Right renal pelvis (tissue), 4 donors: ENCODE results near the gene CST3. TPM values are rescaled to one million over a fixed set of nuclear protein-coding genes. Genes with fewer than 3 reads are reported as not detected.

Experiments used
- DNase-seq, 4 donors: peaks; one replicate each; pipeline ENCODE4 v3.0.0-alpha.2; 2013; ENCODE audit warnings: low read depth in 4 of 4, low spot score in 3 of 4, missing footprints in 1 of 4
- polyA plus RNA-seq, 4 donors: library from polyadenylated mRNA; unstranded; fragments of 120-200 nt; gene quantifications; one replicate each; pipeline ENCODE4 v1.2.1, GENCODE V29; 2013; ENCODE audit not compliant: insufficient read length in 4 of 4

CST3 gene
- polyA plus RNA-seq, 4 donors = 137 to 206 (median 155) TPM

GRCh38 chr20:23605867-23606651 lies 31.7 kb downstream of the CST3 start, which contains the start of gene CST9:
Gene CST9 (minus strand): TSS chr20:23605917. CDS start chr20:23605864, 53 bp downstream.
- no peak for DNase-seq

GRCh38 chr20:23604306-23604705 lies 33.4 kb downstream of the CST3 start:
- DNase-seq = no peak

GRCh38 chr20:23603321-23603720 lies 34.4 kb downstream of the CST3 start:
- no peak for DNase-seq

- DNase-seq = no peak
These were observed 35.1 kb downstream of the CST3 start for GRCh38 chr20:23602699-23603098.

- no peak for DNase-seq
These were observed 35.5 kb downstream of the CST3 start for GRCh38 chr20:23602241-23602640.

- DNase-seq = no peak
These were observed 36.0 kb downstream of the CST3 start for GRCh38 chr20:23601715-23602114.

GRCh38 chr20:23598481-23598880 lies 39.3 kb downstream of the CST3 start:
- DNase-seq = no peak

- DNase-seq = no peak
These were observed 41.0 kb downstream of the CST3 start for GRCh38 chr20:23596579-23597250.

GRCh38 chr20:23595941-23596340 lies 41.8 kb downstream of the CST3 start:
- no peak for DNase-seq

GRCh38 chr20:23588434-23589403 lies 49.0 kb downstream of the CST3 start:
- no peak for DNase-seq

- no peak for DNase-seq
These were observed 50.1 kb downstream of the CST3 start for GRCh38 chr20:23587631-23588030.

GRCh38 chr20:23586735-23587525 lies 50.8 kb downstream of the CST3 start:
- no peak for DNase-seq

GRCh38 chr20:23585808-23586734 lies 51.7 kb downstream of the CST3 start:
- no peak for DNase-seq

- no peak for DNase-seq
These were observed 52.3 kb downstream of the CST3 start for GRCh38 chr20:23585449-23585807.

GRCh38 chr20:23584434-23585199 lies 53.1 kb downstream of the CST3 start:
- DNase-seq = no peak
